H9 (cell line): ENCODE results near the gene CFAP61. TPM values are rescaled to one million over a fixed set of nuclear protein-coding genes. Genes with fewer than 3 reads are reported as not detected.

Source experiments
- DNase-seq: peaks from one replicate; pipeline ENCODE4 v3.0.0-alpha.2; 2017
- H2AFZ ChIP-seq: one replicate; pipeline ENCODE4 v1.6.1; 2013; ENCODE audit warnings: mild to moderate bottlenecking, low read length, control low read depth, moderate library complexity
- H2AK5ac ChIP-seq: 2 replicates; pipeline ENCODE4 v1.6.1; 2013; ENCODE audit warnings: low read length, control low read depth, mixed read lengths; ENCODE audit not compliant: insufficient read length
- H2BK120ac ChIP-seq: one replicate; pipeline ENCODE4 v1.6.1; 2013; ENCODE audit warnings: low read depth, mild to moderate bottlenecking, low read length, control low read depth, inconsistent platforms; ENCODE audit not compliant: poor library complexity, severe bottlenecking
- H2BK12ac ChIP-seq: 2 replicates; pipeline ENCODE4 v1.6.1; 2013; ENCODE audit warnings: low read length, control low read depth, mixed read lengths, low read depth; ENCODE audit not compliant: insufficient read length
- H2BK15ac ChIP-seq: 2 replicates; pipeline ENCODE4 v1.6.1; 2013; ENCODE audit warnings: low read depth, low read length, control low read depth
- H2BK20ac ChIP-seq: one replicate; pipeline ENCODE4 v1.6.1; 2013; ENCODE audit warnings: low read depth, mild to moderate bottlenecking, low read length, control low read depth, inconsistent platforms; ENCODE audit not compliant: poor library complexity, severe bottlenecking
- H2BK5ac ChIP-seq: 2 replicates; pipeline ENCODE4 v1.6.1; 2013; ENCODE audit warnings: low read length, control low read depth, mixed read lengths; ENCODE audit not compliant: insufficient read length
- H3K14ac ChIP-seq: 2 replicates; pipeline ENCODE4 v1.6.1; 2013; ENCODE audit warnings: low read length, control low read depth; ENCODE audit not compliant: insufficient read depth
- H3K18ac ChIP-seq: 2 replicates; pipeline ENCODE4 v1.6.1; 2013; ENCODE audit warnings: low read depth, mild to moderate bottlenecking, mixed read lengths, low read length, control low read depth; ENCODE audit not compliant: insufficient read length
- H3K23ac ChIP-seq: 2 replicates; pipeline ENCODE4 v1.6.1; 2013; ENCODE audit warnings: low read length, control low read depth, mixed read lengths, low read depth; ENCODE audit not compliant: insufficient read length
- H3K23me2 ChIP-seq: 2 replicates; pipeline ENCODE4 v1.6.1; 2013; ENCODE audit warnings: low read depth, mild to moderate bottlenecking, mixed read lengths, low read length, control low read depth; ENCODE audit not compliant: insufficient read length, poor library complexity, severe bottlenecking
- H3K27ac ChIP-seq: 2 replicates; pipeline ENCODE4 v1.5.1; 2013; ENCODE audit warnings: low read length, control low read depth, mixed read lengths, low read depth; ENCODE audit not compliant: insufficient read length
- H3K27me3 ChIP-seq: 2 replicates; pipeline ENCODE4 v1.6.1; 2013; ENCODE audit warnings: low read length, control low read depth, inconsistent platforms; ENCODE audit not compliant: insufficient read depth
- H3K4ac ChIP-seq: 2 replicates; pipeline ENCODE4 v1.6.1; 2013; ENCODE audit warnings: low read depth, mild to moderate bottlenecking, control low read depth, inconsistent platforms, low read length, moderate library complexity
- H3K4me1 ChIP-seq: 2 replicates; pipeline ENCODE4 v1.6.1; 2013; ENCODE audit warnings: low read length, control low read depth, inconsistent platforms; ENCODE audit not compliant: insufficient read depth
- H3K4me2 ChIP-seq: 2 replicates; pipeline ENCODE4 v1.6.1; 2013; ENCODE audit warnings: low read length, control low read depth, mixed read lengths; ENCODE audit not compliant: insufficient read length, insufficient read depth
- H3K56ac ChIP-seq: 2 replicates; pipeline ENCODE4 v1.6.1; 2013; ENCODE audit warnings: low read depth, mild to moderate bottlenecking, mixed read lengths, low read length, control low read depth; ENCODE audit not compliant: insufficient read length
- H3K79me1 ChIP-seq: 2 replicates; pipeline ENCODE4 v1.6.1; 2013; ENCODE audit warnings: low read depth, mild to moderate bottlenecking, moderate library complexity, low read length, control low read depth, inconsistent platforms; ENCODE audit not compliant: insufficient read depth, poor library complexity, severe bottlenecking
- H3K79me2 ChIP-seq: 2 replicates; pipeline ENCODE4 v1.6.1; 2013; ENCODE audit warnings: low read length, control low read depth, inconsistent platforms; ENCODE audit not compliant: insufficient read depth
- H3K9ac ChIP-seq: 2 replicates; pipeline ENCODE4 v1.6.1; 2013; ENCODE audit warnings: low read length, control low read depth, mixed read lengths; ENCODE audit not compliant: insufficient read length; ENCODE audit errors: extremely low read depth
- H3K9me3 ChIP-seq: one replicate; pipeline ENCODE4 v1.6.1; 2013; ENCODE audit warnings: low read depth, low read length, inconsistent platforms; ENCODE audit not compliant: control insufficient read depth
- H3T11ph ChIP-seq: one replicate; pipeline ENCODE4 v1.6.1; 2013; ENCODE audit warnings: mild to moderate bottlenecking, low read length, control low read depth, inconsistent platforms
- H4K20me1 ChIP-seq: one replicate; pipeline ENCODE4 v1.6.1; 2013; ENCODE audit not compliant: control insufficient read depth, insufficient read length, insufficient read depth
- H4K5ac ChIP-seq: 2 replicates; pipeline ENCODE4 v1.6.1; 2013; ENCODE audit warnings: low read depth, mild to moderate bottlenecking, mixed read lengths, low read length, control low read depth; ENCODE audit not compliant: insufficient read length
- H4K8ac ChIP-seq: replicated peaks from 2 replicates; pipeline ENCODE4 v1.6.1; 2013; ENCODE audit warnings: low read length, control low read depth, mixed read lengths, low read depth; ENCODE audit not compliant: insufficient read length
- H4K91ac ChIP-seq: 2 replicates; pipeline ENCODE4 v1.6.1; 2013; ENCODE audit warnings: low read depth, mild to moderate bottlenecking, moderate library complexity, mixed read lengths, low read length, control low read depth; ENCODE audit not compliant: insufficient read length
- H3K27ac Mint-ChIP-seq, 3 experiments: 2 replicates in 2 of 3; 3 replicates in 1 of 3; pipeline ENCODE4 v1.8.0; 2020 to 2021; ENCODE audit warnings: mixed read lengths in 3 of 3, mild to moderate bottlenecking in 1 of 3, moderate library complexity in 1 of 3
- H3K27me3 Mint-ChIP-seq: 2 replicates; pipeline ENCODE4 v1.8.0; 2021; ENCODE audit warnings: low read depth, mild to moderate bottlenecking, moderate library complexity, mixed read lengths
- H3K36me3 Mint-ChIP-seq, 3 experiments: 2 replicates in 2 of 3; 3 replicates in 1 of 3; pipeline ENCODE4 v1.8.0; 2020 to 2021; ENCODE audit warnings: low read depth in 3 of 3, mixed read lengths in 3 of 3; ENCODE audit not compliant: insufficient read depth in 1 of 3
- H3K4me1 Mint-ChIP-seq, 2 experiments: 2 replicates each; pipeline ENCODE4 v1.8.0; 2020; ENCODE audit warnings: mixed read lengths in 2 of 2
- H3K4me3 Mint-ChIP-seq, 2 experiments: 2 replicates in 1 of 2; 3 replicates in 1 of 2; pipeline ENCODE4 v1.8.0; 2020 to 2021; ENCODE audit warnings: mild to moderate bottlenecking in 2 of 2, mixed read lengths in 2 of 2, moderate library complexity in 1 of 2
- H3K9me3 Mint-ChIP-seq, 2 experiments: 2 replicates in 1 of 2; 3 replicates in 1 of 2; pipeline ENCODE4 v1.8.0; 2020; ENCODE audit warnings: mild to moderate bottlenecking in 2 of 2, mixed read lengths in 2 of 2, moderate library complexity in 1 of 2
- CTCF ChIP-seq: fragments of 200-600 bp; sonication (generic); conservative IDR thresholded peaks from 3 replicates; pipeline ENCODE4 v1.8.0; 2021; ENCODE audit warnings: antibody characterized with exemption, mild to moderate bottlenecking
- WGBS: extraction: QIAGEN DNeasy Blood & Tissue Kit; methylation state at CpG from one replicate; pipeline ENCODE4 v1.1.7; 2013; ENCODE audit warnings: missing lambda C conversion rate, low lambda C conversion rate, mixed read lengths; ENCODE audit not compliant: insufficient read length; ENCODE audit errors: extremely low coverage; 5-methylcytosine and 5-hydroxymethylcytosine counted together
- total RNA-seq: library from RNA; stranded (reverse); gene quantifications from 2 replicates; pipeline ENCODE4 v1.2.1, GENCODE V29; 2021

The CFAP61 gene
- total RNA-seq, 1 experiment from 2014 or later: 0.44 TPM

- TF ChIP-seq CTCF: no peak
- Histone ChIP-seq H4K20me1 (no peaks in the 10 kb centered on the region), H4K5ac (no peak overlapping the region), H3K79me2 (no peaks in the 10 kb centered on the region), H2BK20ac (no peak overlapping the region), H2BK12ac (no peak overlapping the region), H4K8ac (no peak overlapping the region), H3K27ac (no peak overlapping the region), H3K79me1 (no peaks in the 10 kb centered on the region), H3K23me2 (no peaks in the 10 kb centered on the region), H2AFZ (no peak overlapping the region), H3K56ac (no peak overlapping the region), H2BK5ac (no peak overlapping the region), H3K23ac (no peak overlapping the region), H2AK5ac (no peak overlapping the region), H3K4me1 (no peaks in the 10 kb centered on the region), H3K18ac (no peak overlapping the region), H3K9me3 (no peaks in the 10 kb centered on the region), H3K27me3 (no peaks in the 10 kb centered on the region; the same call in 1 of the 2 replicates), H3K9ac (no peak overlapping the region), H4K91ac (no peak overlapping the region), H2BK15ac (no peak overlapping the region), H3K14ac (no peak overlapping the region), H2BK120ac (no peak overlapping the region), H3T11ph (no peak overlapping the region), H3K4me2 (no peak overlapping the region), H3K4ac (no peak overlapping the region)
- H3K27ac Mint-ChIP-seq: no peak overlapping the region
- H3K36me3 Mint-ChIP-seq: no peaks in the 10 kb centered on the region
- no peaks in the 10 kb centered on the region for H3K9me3 Mint-ChIP-seq
- WGBS: no CpG with 5 or more reads among the region's 2 CpGs
- peaks cover 0 to 2% of the 10 kb centered on the region in 2 experiments; a peak in 2 of 4 replicates for H3K4me1 Mint-ChIP-seq
- H3K27me3 Mint-ChIP-seq: peaks cover 6% of the 10 kb centered on the region
- H3K4me3 Mint-ChIP-seq: no peak overlapping the region
- no peak for DNase-seq
These were observed 33.5 kb downstream of the CFAP61 start for GRCh38 chr20:20085812-20086211.
